HepG2 (cell line): ENCODE measurements around the gene TSKU. TPM values are rescaled to one million over a fixed set of nuclear protein-coding genes. Genes with fewer than 3 reads are reported as not detected.
A peak's percentile ranks its signal among the peaks of the same experiment; 100 is the strongest.

Experiments used
- AHR ChIP-seq: IDR thresholded peaks from 2 replicates; pipeline ENCODE4 v1.6.1; 2018; ENCODE audit warnings: missing genetic modification reagents, missing compliant biosample characterization
- CREB1 ChIP-seq, 2 experiments: fragments of 450-650 bp in 1 of 2; IDR thresholded peaks; 2 replicates each; pipeline ENCODE4 v1.6.1; 2016 to 2017; ENCODE audit warnings: control low read depth in 1 of 2, mild to moderate bottlenecking in 1 of 2, missing compliant biosample characterization in 1 of 2, missing genetic modification characterization in 1 of 2
- DZIP1 ChIP-seq: sonication (generic); formaldehyde crosslinking; IDR thresholded peaks from 2 replicates; pipeline ENCODE4 v1.5.0; 2020; ENCODE audit warnings: mild to moderate bottlenecking, missing genetic modification reagents
- ELF1 ChIP-seq: sonication (generic); formaldehyde crosslinking; IDR thresholded peaks from 2 replicates; pipeline ENCODE4 v1.4.0; 2020; ENCODE audit warnings: missing genetic modification reagents
- HDAC2 ChIP-seq: sonication (generic); formaldehyde crosslinking; IDR thresholded peaks from 2 replicates; pipeline ENCODE4 v1.4.0; 2020; ENCODE audit warnings: missing genetic modification reagents
- HMG20B ChIP-seq: conservative IDR thresholded peaks from 2 replicates; pipeline ENCODE4 v1.6.1; 2016; ENCODE audit warnings: missing genetic modification reagents, missing compliant biosample characterization
- PPARG ChIP-seq: conservative IDR thresholded peaks from 2 replicates; pipeline ENCODE4 v1.6.1; 2016; ENCODE audit warnings: missing biosample characterization, missing genetic modification reagents
- RAD21 ChIP-seq: fragments of 450-650 bp; formaldehyde crosslinking; IDR thresholded peaks from 2 replicates; pipeline ENCODE4 v1.5.0; 2020; ENCODE audit warnings: mild to moderate bottlenecking
- SRSF1 ChIP-seq: fragments of 200-400 bp; formaldehyde crosslinking; optimal IDR thresholded peaks from 2 replicates; pipeline ENCODE3; 2017; ENCODE audit warnings: mild to moderate bottlenecking, low read depth, low read length, moderate library complexity
- ZNF501 ChIP-seq: sonication (generic); formaldehyde crosslinking; IDR thresholded peaks from 2 replicates; pipeline ENCODE4 v1.5.1; 2020; ENCODE audit warnings: mild to moderate bottlenecking, moderate library complexity, missing genetic modification reagents
- ZSCAN25 ChIP-seq: sonication (generic); formaldehyde crosslinking; IDR thresholded peaks from 2 replicates; pipeline ENCODE4 v1.8.0; 2022; ENCODE audit warnings: mild to moderate bottlenecking, missing genetic modification reagents
- polyA plus RNA-seq, 8 experiments: library from polyadenylated mRNA; depleted of rRNA in 3 of 8; stranded (reverse) in 7 of 8; unstranded in 1 of 8; fragments of >200 nt; fragmentation: Illumina TruSeq in 4 of 8; extraction: Trizol in 4 of 8; gene quantifications; 2 replicates each; pipeline versions ENCODE4 v1.2.1 to v1.2.3, GENCODE V29; 2011 to 2016; ENCODE audit warnings: low read depth in 4 of 8, missing spikeins in 1 of 8, mixed read lengths in 1 of 8; ENCODE audit not compliant: insufficient read depth in 1 of 8
- total RNA-seq, 5 experiments: library from RNA; depleted of rRNA; stranded (reverse); fragments of >200 nt; fragmentation: Illumina TruSeq; extraction: Trizol; gene quantifications; 2 replicates each; pipeline ENCODE4 v1.2.3, GENCODE V29; 2016; ENCODE audit warnings: low read depth in 1 of 5
- TF ChIP-seq, protein P1 (sequence below), 2 experiments: sonication (generic) in 1 of 2; formaldehyde crosslinking in 1 of 2; IDR thresholded peaks; 2 replicates each; pipeline versions ENCODE4 v1.4.0 to v1.6.1; 2018 to 2020; ENCODE audit warnings: missing genetic modification reagents in 2 of 2, borderline replicate concordance in 1 of 2, low read depth in 1 of 2, mild to moderate bottlenecking in 1 of 2, missing biosample characterization in 1 of 2
- TF ChIP-seq, protein P2 (sequence below): sonication (generic); formaldehyde crosslinking; IDR thresholded peaks from 2 replicates; pipeline ENCODE4 v1.4.0; 2020; ENCODE audit warnings: missing genetic modification reagents
- TF ChIP-seq, protein P3 (sequence below): sonication (generic); formaldehyde crosslinking; IDR thresholded peaks from 2 replicates; pipeline ENCODE4 v1.4.0; 2020; ENCODE audit warnings: mild to moderate bottlenecking, missing genetic modification reagents
- TF ChIP-seq, protein P4 (sequence below): IDR thresholded peaks from 2 replicates; pipeline ENCODE4 v1.6.1; 2016; ENCODE audit warnings: low read depth, borderline replicate concordance

TSKU gene
- total and polyA plus RNA-seq, 2 of the 13 experiments (the other 11 are each of a cell fraction or from before 2014, with no cell fraction given) = 20.3 to 21.4 TPM

DNA sequence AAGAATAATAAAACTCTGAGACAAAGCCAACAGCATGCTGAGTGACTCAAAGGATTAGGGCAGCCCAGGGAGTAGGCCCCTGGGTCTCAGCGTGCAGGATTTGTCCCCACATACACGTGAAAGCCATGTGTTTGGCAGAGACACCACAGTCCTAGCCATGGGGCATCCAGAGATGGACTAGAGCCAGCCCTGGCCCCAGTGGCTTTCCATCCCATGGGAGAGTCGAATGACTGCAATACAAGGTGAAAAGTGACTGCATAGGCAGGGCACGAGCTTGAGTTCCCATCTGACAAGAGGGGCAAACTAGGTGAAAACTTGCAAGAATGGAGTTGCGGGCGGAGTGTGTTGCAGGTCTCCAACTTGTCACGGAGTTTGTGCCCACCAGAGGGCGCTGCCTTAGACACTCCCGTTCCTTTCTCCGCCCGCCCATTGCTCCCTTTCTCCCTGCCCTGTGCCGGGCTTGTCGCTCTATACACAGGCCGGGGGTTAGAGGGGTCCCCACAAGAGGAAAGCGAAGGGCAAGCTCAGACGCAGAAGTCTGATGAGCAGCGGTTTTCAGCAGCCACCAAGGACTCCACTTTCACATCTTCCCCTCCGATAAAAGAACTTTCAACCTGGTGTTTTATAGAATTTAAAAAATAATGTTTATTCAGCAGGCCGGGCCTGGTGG is 24.2 kb downstream of the TSKU start (continued):
- TF ChIP-seq, protein P1, sequence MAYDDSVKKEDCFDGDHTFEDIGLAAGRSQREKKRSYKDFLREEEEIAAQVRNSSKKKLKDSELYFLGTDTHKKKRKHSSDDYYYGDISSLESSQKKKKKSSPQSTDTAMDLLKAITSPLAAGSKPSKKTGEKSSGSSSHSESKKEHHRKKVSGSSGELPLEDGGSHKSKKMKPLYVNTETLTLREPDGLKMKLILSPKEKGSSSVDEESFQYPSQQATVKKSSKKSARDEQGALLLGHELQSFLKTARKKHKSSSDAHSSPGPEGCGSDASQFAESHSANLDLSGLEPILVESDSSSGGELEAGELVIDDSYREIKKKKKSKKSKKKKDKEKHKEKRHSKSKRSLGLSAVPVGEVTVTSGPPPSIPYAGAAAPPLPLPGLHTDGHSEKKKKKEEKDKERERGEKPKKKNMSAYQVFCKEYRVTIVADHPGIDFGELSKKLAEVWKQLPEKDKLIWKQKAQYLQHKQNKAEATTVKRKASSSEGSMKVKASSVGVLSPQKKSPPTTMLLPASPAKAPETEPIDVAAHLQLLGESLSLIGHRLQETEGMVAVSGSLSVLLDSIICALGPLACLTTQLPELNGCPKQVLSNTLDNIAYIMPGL (CRISPR knock-in tag; IDR thresholded peaks at IDR 0.05; ENCODE audit: borderline replicate concordance in 1 of 2, low read depth in 1 of 2) = peak; percentile 54 to 55; a peak in 2 of 4 replicates
- TF ChIP-seq, protein P2, sequence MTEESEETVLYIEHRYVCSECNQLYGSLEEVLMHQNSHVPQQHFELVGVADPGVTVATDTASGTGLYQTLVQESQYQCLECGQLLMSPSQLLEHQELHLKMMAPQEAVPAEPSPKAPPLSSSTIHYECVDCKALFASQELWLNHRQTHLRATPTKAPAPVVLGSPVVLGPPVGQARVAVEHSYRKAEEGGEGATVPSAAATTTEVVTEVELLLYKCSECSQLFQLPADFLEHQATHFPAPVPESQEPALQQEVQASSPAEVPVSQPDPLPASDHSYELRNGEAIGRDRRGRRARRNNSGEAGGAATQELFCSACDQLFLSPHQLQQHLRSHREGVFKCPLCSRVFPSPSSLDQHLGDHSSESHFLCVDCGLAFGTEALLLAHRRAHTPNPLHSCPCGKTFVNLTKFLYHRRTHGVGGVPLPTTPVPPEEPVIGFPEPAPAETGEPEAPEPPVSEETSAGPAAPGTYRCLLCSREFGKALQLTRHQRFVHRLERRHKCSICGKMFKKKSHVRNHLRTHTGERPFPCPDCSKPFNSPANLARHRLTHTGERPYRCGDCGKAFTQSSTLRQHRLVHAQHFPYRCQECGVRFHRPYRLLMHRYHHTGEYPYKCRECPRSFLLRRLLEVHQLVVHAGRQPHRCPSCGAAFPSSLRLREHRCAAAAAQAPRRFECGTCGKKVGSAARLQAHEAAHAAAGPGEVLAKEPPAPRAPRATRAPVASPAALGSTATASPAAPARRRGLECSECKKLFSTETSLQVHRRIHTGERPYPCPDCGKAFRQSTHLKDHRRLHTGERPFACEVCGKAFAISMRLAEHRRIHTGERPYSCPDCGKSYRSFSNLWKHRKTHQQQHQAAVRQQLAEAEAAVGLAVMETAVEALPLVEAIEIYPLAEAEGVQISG (CRISPR knock-in tag) = 0 out of 2 replicates have a peak, but pooled peaks have one; percentile 27
- no peak for TF ChIP-seq HDAC2
- peak; percentile 67 for TF ChIP-seq RAD21 (CRISPR knock-in tag)
- TF ChIP-seq DZIP1 (CRISPR knock-in tag) = no peak
- TF ChIP-seq ZNF501 (CRISPR knock-in tag) = peak; percentile 46; the same call in 1 of the 2 replicates
- TF ChIP-seq, protein P3, sequence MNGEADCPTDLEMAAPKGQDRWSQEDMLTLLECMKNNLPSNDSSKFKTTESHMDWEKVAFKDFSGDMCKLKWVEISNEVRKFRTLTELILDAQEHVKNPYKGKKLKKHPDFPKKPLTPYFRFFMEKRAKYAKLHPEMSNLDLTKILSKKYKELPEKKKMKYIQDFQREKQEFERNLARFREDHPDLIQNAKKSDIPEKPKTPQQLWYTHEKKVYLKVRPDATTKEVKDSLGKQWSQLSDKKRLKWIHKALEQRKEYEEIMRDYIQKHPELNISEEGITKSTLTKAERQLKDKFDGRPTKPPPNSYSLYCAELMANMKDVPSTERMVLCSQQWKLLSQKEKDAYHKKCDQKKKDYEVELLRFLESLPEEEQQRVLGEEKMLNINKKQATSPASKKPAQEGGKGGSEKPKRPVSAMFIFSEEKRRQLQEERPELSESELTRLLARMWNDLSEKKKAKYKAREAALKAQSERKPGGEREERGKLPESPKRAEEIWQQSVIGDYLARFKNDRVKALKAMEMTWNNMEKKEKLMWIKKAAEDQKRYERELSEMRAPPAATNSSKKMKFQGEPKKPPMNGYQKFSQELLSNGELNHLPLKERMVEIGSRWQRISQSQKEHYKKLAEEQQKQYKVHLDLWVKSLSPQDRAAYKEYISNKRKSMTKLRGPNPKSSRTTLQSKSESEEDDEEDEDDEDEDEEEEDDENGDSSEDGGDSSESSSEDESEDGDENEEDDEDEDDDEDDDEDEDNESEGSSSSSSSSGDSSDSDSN (CRISPR knock-in tag) = peak; percentile 52; the same call in 1 of the 2 replicates
- TF ChIP-seq CREB1 (IDR thresholded peaks at IDR 0.05) = no peak
- no peak for TF ChIP-seq CREB1 (CRISPR knock-in tag; IDR thresholded peaks at IDR 0.05)
- no peak for TF ChIP-seq SRSF1
- TF ChIP-seq HMG20B (CRISPR knock-in tag) = no peak
- 0 out of 2 replicates have a peak, but pooled peaks have one; percentile 15 for TF ChIP-seq ELF1 (CRISPR knock-in tag)
- TF ChIP-seq PPARG (CRISPR knock-in tag) = no peak
- TF ChIP-seq AHR = no peak
- TF ChIP-seq ZSCAN25 (CRISPR knock-in tag) = no peak
- TF ChIP-seq, protein P4, sequence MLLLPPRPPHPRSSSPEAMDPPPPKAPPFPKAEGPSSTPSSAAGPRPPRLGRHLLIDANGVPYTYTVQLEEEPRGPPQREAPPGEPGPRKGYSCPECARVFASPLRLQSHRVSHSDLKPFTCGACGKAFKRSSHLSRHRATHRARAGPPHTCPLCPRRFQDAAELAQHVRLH (CRISPR knock-in tag) = 0 out of 2 replicates have a peak, but pooled peaks have one; percentile 5
